DND-41 (cell line): ENCODE measurements around the gene SDHAF2.

Experiments
- ATAC-seq: fragments of 200-7000 bp; cut with Tn5 transposase; 3 replicates; pipeline ENCODE4 v1.9.1; 2021; ENCODE audit warnings: low read depth; ENCODE audit not compliant: insufficient read depth
- DNase-seq: peaks from one replicate; pipeline ENCODE4 v3.0.0-alpha.2; 2020
- H2AFZ ChIP-seq: 2 replicates; pipeline ENCODE4 v1.6.0; 2012; ENCODE audit warnings: low read depth, low read length
- H3K27ac ChIP-seq: 2 replicates; pipeline ENCODE4 v1.5.1; 2012; ENCODE audit warnings: low read length, inconsistent platforms
- H3K27me3 ChIP-seq: fragments of 200-600 bp; sonication (generic); 2 replicates; pipeline ENCODE4 v1.6.0; 2012; ENCODE audit warnings: low read length, mild to moderate bottlenecking, inconsistent platforms; ENCODE audit not compliant: insufficient read depth, poor library complexity
- H3K36me3 ChIP-seq: 2 replicates; pipeline ENCODE4 v1.5.1; 2012; ENCODE audit warnings: low read length, inconsistent platforms; ENCODE audit not compliant: insufficient read depth
- H3K4me1 ChIP-seq: 2 replicates; pipeline ENCODE4 v1.5.1; 2012; ENCODE audit warnings: mild to moderate bottlenecking, low read length; ENCODE audit not compliant: insufficient read depth
- H3K4me2 ChIP-seq: 2 replicates; pipeline ENCODE4 v1.6.0; 2012; ENCODE audit warnings: mild to moderate bottlenecking, moderate library complexity, low read length, inconsistent platforms; ENCODE audit not compliant: insufficient read depth
- H3K4me3 ChIP-seq, 2 experiments: fragments of 200-600 bp in 1 of 2; shearing (Covaris generic) in 1 of 2; 2 replicates each; pipeline ENCODE4 v1.5.1; 2012 to 2016; ENCODE audit warnings: inconsistent platforms in 2 of 2, low read length in 2 of 2, mild to moderate bottlenecking in 2 of 2, low read depth in 1 of 2, moderate library complexity in 1 of 2
- H3K79me2 ChIP-seq: 2 replicates; pipeline ENCODE4 v1.6.0; 2012; ENCODE audit warnings: low read length, inconsistent platforms; ENCODE audit not compliant: insufficient read depth
- H3K9ac ChIP-seq: 2 replicates; pipeline ENCODE4 v1.6.0; 2012; ENCODE audit warnings: low read depth, mild to moderate bottlenecking, inconsistent platforms, low read length, moderate library complexity
- H3K9me3 ChIP-seq: 2 replicates; pipeline ENCODE4 v1.5.1; 2012; ENCODE audit warnings: low read length, moderate library complexity, mild to moderate bottlenecking, inconsistent platforms; ENCODE audit not compliant: insufficient read depth, severe bottlenecking
- H4K20me1 ChIP-seq: 2 replicates; pipeline ENCODE4 v1.6.0; 2012; ENCODE audit warnings: low read length; ENCODE audit not compliant: insufficient read depth
- CTCF ChIP-seq: IDR thresholded peaks from 2 replicates; pipeline ENCODE4 v1.5.1; 2012; ENCODE audit warnings: borderline replicate concordance, low read length, moderate library complexity, mild to moderate bottlenecking; ENCODE audit not compliant: poor library complexity, severe bottlenecking; ENCODE audit errors: extremely low read depth
- EZH2 ChIP-seq: IDR thresholded peaks from 3 replicates; pipeline ENCODE4 v1.6.1; 2012; ENCODE audit warnings: borderline replicate concordance, low read depth, mild to moderate bottlenecking, moderate library complexity, low read length, inconsistent platforms; ENCODE audit not compliant: severe bottlenecking

Gene SDHAF2

GRCh38 chr11:61404641-61405040 is 25.3 kb upstream of the SDHAF2 start:
- Histone ChIP-seq H3K36me3 (peaks cover 69% of the 10 kb centered on the region), H3K27ac (no peak overlapping the region), H3K4me1 (no peaks in the 10 kb centered on the region), H3K79me2 (no peaks in the 10 kb centered on the region), H3K9ac (no peak overlapping the region), H4K20me1 (peaks cover 34% of the 10 kb centered on the region), H3K4me3 (no peak overlapping the region), H3K27me3 (no peaks in the 10 kb centered on the region), H3K4me2 (no peak overlapping the region), H2AFZ (no peak overlapping the region), H3K9me3 (no peaks in the 10 kb centered on the region)
- ATAC-seq (no peak), DNase-seq (no peak)
- TF ChIP-seq EZH2 (no peak), CTCF (no peak)

GRCh38 chr11:61406067-61406466 is 23.9 kb upstream of the SDHAF2 start:
- H3K9ac ChIP-seq, result no peak overlapping the region
- H3K4me2 ChIP-seq, result no peak overlapping the region
- DNase-seq (no peak), ATAC-seq (no peak)
- peaks cover 83% of the 10 kb centered on the region for H3K36me3 ChIP-seq
- TF ChIP-seq CTCF (no peak), EZH2 (no peak)
- peaks cover 3% of the 10 kb centered on the region; the same call in 1 of the 2 replicates for H3K79me2 ChIP-seq
- no peaks in the 10 kb centered on the region for H3K9me3 ChIP-seq
- H3K4me1 ChIP-seq, result no peaks in the 10 kb centered on the region
- H3K27ac ChIP-seq, result no peak overlapping the region
- peaks cover 34% of the 10 kb centered on the region for H4K20me1 ChIP-seq
- H3K27me3 ChIP-seq, result no peaks in the 10 kb centered on the region
- H2AFZ ChIP-seq, result no peak overlapping the region
- no peak overlapping the region for H3K4me3 ChIP-seq

GRCh38 chr11:61406991-61407728 is 22.8 kb upstream of the SDHAF2 start:
- H3K27ac ChIP-seq, result no peak overlapping the region
- TF ChIP-seq EZH2, result no peak
- no peak for TF ChIP-seq CTCF
- ATAC-seq, result no peak

GRCh38 chr11:61411589-61411988 is 18.3 kb upstream of the SDHAF2 start:
- no peak for DNase-seq
- no peak for ATAC-seq
- H3K9me3 ChIP-seq, result no peaks in the 10 kb centered on the region
- H3K4me1 ChIP-seq, result no peaks in the 10 kb centered on the region
- H3K79me2 ChIP-seq, result peaks cover 13% of the 10 kb centered on the region
- TF ChIP-seq CTCF, result no peak
- TF ChIP-seq EZH2, result no peak
- peaks cover 32% of the 10 kb centered on the region for H4K20me1 ChIP-seq
- H3K4me2 ChIP-seq, result no peak overlapping the region
- H3K36me3 ChIP-seq, result peaks cover 95% of the 10 kb centered on the region
- H2AFZ ChIP-seq, result no peak overlapping the region
- no peak overlapping the region for H3K4me3 ChIP-seq
- H3K27me3 ChIP-seq, result no peaks in the 10 kb centered on the region
- H3K27ac ChIP-seq, result no peak overlapping the region
- H3K9ac ChIP-seq, result no peak overlapping the region

More at GRCh38 chr11:61406991-61407728, 22.8 kb upstream of the SDHAF2 start:
- Histone ChIP-seq H3K4me2 (no peak overlapping the region), H2AFZ (no peak overlapping the region), H3K4me3 (no peak overlapping the region), H3K27me3 (no peaks in the 10 kb centered on the region), H3K4me1 (no peaks in the 10 kb centered on the region), H3K36me3 (peaks cover 89% of the 10 kb centered on the region), H4K20me1 (peaks cover 39% of the 10 kb centered on the region), H3K9ac (no peak overlapping the region), H3K79me2 (peaks cover 10% of the 10 kb centered on the region; the same call in 1 of the 2 replicates), H3K9me3 (no peaks in the 10 kb centered on the region)
- no peak for DNase-seq
